Measurements from ENCODE around the gene OPCML.

DNA sequence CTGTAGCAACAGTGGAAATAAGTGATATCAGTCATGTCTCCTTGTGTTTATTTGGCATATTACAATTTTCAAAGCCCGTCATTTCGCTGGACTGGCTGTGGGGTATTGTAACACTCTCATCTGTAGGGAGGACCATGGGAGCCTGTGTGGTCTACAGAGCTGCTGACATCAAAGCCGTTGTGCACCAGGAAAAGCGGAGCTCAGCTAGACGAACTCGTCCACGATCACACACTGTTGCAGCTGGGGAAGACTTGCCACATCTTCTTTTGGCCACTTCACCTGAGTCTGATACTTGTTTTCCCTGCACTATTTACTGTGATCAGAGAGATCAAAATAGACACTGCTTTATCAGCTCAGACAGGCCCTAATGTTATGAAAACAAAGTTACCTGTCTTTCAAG, 741.3 kb downstream of the OPCML start:
- TF ChIP-seq, protein P1, sequence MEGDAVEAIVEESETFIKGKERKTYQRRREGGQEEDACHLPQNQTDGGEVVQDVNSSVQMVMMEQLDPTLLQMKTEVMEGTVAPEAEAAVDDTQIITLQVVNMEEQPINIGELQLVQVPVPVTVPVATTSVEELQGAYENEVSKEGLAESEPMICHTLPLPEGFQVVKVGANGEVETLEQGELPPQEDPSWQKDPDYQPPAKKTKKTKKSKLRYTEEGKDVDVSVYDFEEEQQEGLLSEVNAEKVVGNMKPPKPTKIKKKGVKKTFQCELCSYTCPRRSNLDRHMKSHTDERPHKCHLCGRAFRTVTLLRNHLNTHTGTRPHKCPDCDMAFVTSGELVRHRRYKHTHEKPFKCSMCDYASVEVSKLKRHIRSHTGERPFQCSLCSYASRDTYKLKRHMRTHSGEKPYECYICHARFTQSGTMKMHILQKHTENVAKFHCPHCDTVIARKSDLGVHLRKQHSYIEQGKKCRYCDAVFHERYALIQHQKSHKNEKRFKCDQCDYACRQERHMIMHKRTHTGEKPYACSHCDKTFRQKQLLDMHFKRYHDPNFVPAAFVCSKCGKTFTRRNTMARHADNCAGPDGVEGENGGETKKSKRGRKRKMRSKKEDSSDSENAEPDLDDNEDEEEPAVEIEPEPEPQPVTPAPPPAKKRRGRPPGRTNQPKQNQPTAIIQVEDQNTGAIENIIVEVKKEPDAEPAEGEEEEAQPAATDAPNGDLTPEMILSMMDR (IDR thresholded peaks at IDR 0.05; ENCODE audit: low read length), result no peak
- no peak for TF ChIP-seq EZH2 (IDR thresholded peaks at IDR 0.05; ENCODE audit: borderline replicate concordance, low read length)

All from OCI-LY1 (cell line).